ENCODE data around the gene KIF6. TPM values are rescaled to one million over a fixed set of nuclear protein-coding genes. Genes with fewer than 3 reads are reported as not detected.

The KIF6 gene
- total RNA-seq, 2 experiments from 2014 or later, result not detected

DNA sequence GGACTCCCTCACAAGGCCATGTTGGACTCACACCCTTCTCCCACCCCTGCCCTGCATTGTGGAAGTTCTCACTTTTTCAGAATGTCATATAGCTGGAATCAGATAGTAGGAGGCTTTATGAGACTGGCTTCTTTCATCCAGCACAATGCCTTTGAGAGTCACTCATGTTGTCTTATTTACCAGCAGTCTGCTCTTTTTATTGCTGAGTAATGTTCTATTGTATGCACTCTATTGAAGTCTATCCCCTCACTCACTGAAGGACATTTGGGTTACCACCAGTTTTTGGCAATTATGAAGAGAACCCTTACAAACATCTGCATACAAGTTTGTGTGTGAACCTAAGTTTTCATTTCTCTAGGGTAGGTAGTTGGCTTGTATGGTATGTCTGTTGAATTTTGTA lies 321.9 kb downstream of the KIF6 start:
- ChIA-PET CTCF (no interaction called here), POLR2A (no interaction called here)
- Mint-ChIP-seq H3K36me3 (ENCODE audit: low read depth) (no peaks in the 10 kb centered on the region), H3K4me3 (no peak overlapping the region), H3K27ac (no peak overlapping the region), H3K4me1 (ENCODE audit: low read depth) (peaks cover 5% of the 10 kb centered on the region), H3K9me3 (ENCODE audit: insufficient read depth) (no peaks in the 10 kb centered on the region), H3K27me3 (ENCODE audit: low read depth) (peaks cover 4% of the 10 kb centered on the region)
- ATAC-seq (no peak), DNase-seq (no peak)

DNA sequence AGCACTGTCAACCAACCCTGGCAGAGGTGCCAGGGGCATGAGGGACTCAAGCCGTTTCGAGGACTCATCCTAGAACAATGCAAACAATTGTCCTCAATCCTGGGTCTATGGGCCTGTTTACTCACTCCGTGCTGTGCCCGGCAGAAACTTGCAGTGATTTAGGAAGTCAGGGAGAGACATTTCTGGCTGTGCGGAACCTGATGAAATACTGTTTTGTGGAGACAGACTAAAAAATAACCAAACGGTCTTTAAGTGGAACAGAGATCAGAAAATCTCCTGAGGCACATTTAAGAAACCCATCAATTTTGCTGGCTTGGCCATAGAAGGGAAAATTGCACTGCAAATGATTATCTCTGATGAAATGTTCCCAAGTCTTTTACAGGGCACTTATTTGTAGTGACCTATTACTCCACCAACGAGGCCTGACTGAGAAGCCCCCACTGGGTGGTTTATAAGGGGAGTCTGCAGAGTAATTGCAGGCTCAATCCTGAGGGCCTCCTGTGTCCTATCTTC lies 322.9 kb downstream of the KIF6 start:
- CTCF ChIA-PET, result no interaction called here
- POLR2A ChIA-PET, result no interaction called here
- H3K4me1 Mint-ChIP-seq (ENCODE audit: low read depth), result peaks cover 5% of the 10 kb centered on the region
- H3K4me3 Mint-ChIP-seq, result no peak overlapping the region
- peaks cover 6% of the 10 kb centered on the region for H3K27me3 Mint-ChIP-seq (ENCODE audit: low read depth)
- no peak overlapping the region for H3K27ac Mint-ChIP-seq
- ATAC-seq (no peak), DNase-seq (no peak)
- H3K9me3 Mint-ChIP-seq (ENCODE audit: insufficient read depth), result no peaks in the 10 kb centered on the region
- no peaks in the 10 kb centered on the region for H3K36me3 Mint-ChIP-seq (ENCODE audit: low read depth)

DNA sequence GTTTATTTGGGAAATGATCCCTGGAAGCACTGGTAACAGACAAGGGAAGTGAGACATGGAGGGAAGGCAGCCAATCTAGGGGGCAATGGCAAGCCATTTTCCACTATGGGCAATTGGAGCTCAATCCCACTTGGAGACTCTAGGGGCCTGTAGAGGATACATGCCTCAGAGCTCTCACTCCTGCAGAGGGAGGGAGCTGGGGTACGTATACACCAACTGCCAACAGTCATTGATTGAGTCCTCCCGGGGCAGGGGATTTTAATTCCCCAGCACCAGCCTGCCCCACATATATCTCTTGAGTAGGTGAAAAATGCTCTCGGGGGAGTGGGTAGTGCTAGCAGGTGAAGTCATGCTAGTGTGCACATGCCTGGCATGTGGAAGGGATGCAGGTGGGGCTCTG lies 323.8 kb downstream of the KIF6 start:
- CTCF ChIA-PET, result no interaction called here
- POLR2A ChIA-PET, result no interaction called here

GRCh38 chr6:39400026-39400425 lies 325.2 kb downstream of the KIF6 start:
- DNase-seq (no peak), ATAC-seq (no peak)
- no peak overlapping the region for H3K27ac Mint-ChIP-seq
- peaks cover 2% of the 10 kb centered on the region for H3K27me3 Mint-ChIP-seq (ENCODE audit: low read depth)
- POLR2A ChIA-PET, result no interaction called here
- CTCF ChIA-PET, result no interaction called here
- H3K9me3 Mint-ChIP-seq (ENCODE audit: insufficient read depth), result no peaks in the 10 kb centered on the region
- H3K4me3 Mint-ChIP-seq, result no peak overlapping the region
- H3K36me3 Mint-ChIP-seq (ENCODE audit: low read depth), result no peaks in the 10 kb centered on the region
- no peaks in the 10 kb centered on the region for H3K4me1 Mint-ChIP-seq (ENCODE audit: low read depth)

More for the DNA sequence above, 323.8 kb downstream of the KIF6 start:
- Mint-ChIP-seq H3K36me3 (ENCODE audit: low read depth) (no peaks in the 10 kb centered on the region), H3K27me3 (ENCODE audit: low read depth) (peaks cover 4% of the 10 kb centered on the region), H3K27ac (no peak overlapping the region), H3K9me3 (ENCODE audit: insufficient read depth) (no peaks in the 10 kb centered on the region), H3K4me1 (ENCODE audit: low read depth) (peaks cover 3% of the 10 kb centered on the region), H3K4me3 (no peak overlapping the region)
- ATAC-seq (no peak), DNase-seq (no peak)

- no peak for DNase-seq
- Mint-ChIP-seq H3K27me3 (ENCODE audit: low read depth) (peaks cover 4% of the 10 kb centered on the region), H3K36me3 (ENCODE audit: low read depth) (no peaks in the 10 kb centered on the region), H3K9me3 (ENCODE audit: insufficient read depth) (no peaks in the 10 kb centered on the region), H3K4me3 (no peak overlapping the region), H3K4me1 (ENCODE audit: low read depth) (no peaks in the 10 kb centered on the region), H3K27ac (no peak overlapping the region)
- ChIA-PET POLR2A (no interaction called here), CTCF (no interaction called here)
- ATAC-seq, result no peak
These were observed 328.4 kb downstream of the KIF6 start for GRCh38 chr6:39396854-39397253.

DNA sequence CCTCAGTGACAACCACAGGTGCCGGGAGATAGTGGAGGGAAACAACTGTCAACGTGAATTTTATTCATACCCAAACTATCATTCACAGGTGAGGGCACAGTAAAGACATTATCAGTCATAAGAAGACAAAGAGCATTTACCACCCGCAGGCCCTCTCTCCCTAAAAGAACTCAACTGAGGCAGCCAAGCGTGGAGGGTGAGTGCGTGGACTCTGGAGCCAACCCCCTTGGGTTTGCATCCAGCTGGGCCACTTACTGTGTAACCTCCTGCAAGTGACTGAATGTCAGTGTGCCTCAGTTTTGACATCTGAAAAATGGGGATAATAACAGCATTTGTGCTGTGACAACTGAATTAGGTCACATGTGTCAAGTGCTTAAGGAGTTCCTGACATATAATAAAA lies 332.1 kb downstream of the KIF6 start:
- Mint-ChIP-seq H3K27ac (no peak overlapping the region), H3K4me1 (ENCODE audit: low read depth) (no peaks in the 10 kb centered on the region), H3K4me3 (no peak overlapping the region), H3K9me3 (ENCODE audit: insufficient read depth) (no peaks in the 10 kb centered on the region), H3K27me3 (ENCODE audit: low read depth) (peaks cover 4% of the 10 kb centered on the region), H3K36me3 (ENCODE audit: low read depth) (no peaks in the 10 kb centered on the region)
- DNase-seq (no peak), ATAC-seq (no peak)
- CTCF ChIA-PET, result no interaction called here
- POLR2A ChIA-PET, result no interaction called here

- Mint-ChIP-seq H3K4me1 (ENCODE audit: low read depth) (no peaks in the 10 kb centered on the region), H3K9me3 (ENCODE audit: insufficient read depth) (no peaks in the 10 kb centered on the region), H3K27ac (no peak overlapping the region), H3K27me3 (ENCODE audit: low read depth) (peaks cover 5% of the 10 kb centered on the region), H3K4me3 (no peak overlapping the region), H3K36me3 (ENCODE audit: low read depth) (no peaks in the 10 kb centered on the region)
- ChIA-PET POLR2A (no interaction called here), CTCF (no interaction called here)
- no peak for DNase-seq
- no peak for ATAC-seq
These were observed 334.0 kb downstream of the KIF6 start for GRCh38 chr6:39391182-39391581.

GRCh38 chr6:39389484-39389767 lies 335.8 kb downstream of the KIF6 start:
- Mint-ChIP-seq H3K27ac (no peak overlapping the region), H3K36me3 (ENCODE audit: low read depth) (no peaks in the 10 kb centered on the region), H3K27me3 (ENCODE audit: low read depth) (peaks cover 5% of the 10 kb centered on the region), H3K4me3 (no peak overlapping the region), H3K9me3 (ENCODE audit: insufficient read depth) (no peaks in the 10 kb centered on the region), H3K4me1 (ENCODE audit: low read depth) (no peaks in the 10 kb centered on the region)
- ChIA-PET POLR2A (no interaction called here), CTCF (no interaction called here)
- DNase-seq (no peak), ATAC-seq (no peak)

DNA sequence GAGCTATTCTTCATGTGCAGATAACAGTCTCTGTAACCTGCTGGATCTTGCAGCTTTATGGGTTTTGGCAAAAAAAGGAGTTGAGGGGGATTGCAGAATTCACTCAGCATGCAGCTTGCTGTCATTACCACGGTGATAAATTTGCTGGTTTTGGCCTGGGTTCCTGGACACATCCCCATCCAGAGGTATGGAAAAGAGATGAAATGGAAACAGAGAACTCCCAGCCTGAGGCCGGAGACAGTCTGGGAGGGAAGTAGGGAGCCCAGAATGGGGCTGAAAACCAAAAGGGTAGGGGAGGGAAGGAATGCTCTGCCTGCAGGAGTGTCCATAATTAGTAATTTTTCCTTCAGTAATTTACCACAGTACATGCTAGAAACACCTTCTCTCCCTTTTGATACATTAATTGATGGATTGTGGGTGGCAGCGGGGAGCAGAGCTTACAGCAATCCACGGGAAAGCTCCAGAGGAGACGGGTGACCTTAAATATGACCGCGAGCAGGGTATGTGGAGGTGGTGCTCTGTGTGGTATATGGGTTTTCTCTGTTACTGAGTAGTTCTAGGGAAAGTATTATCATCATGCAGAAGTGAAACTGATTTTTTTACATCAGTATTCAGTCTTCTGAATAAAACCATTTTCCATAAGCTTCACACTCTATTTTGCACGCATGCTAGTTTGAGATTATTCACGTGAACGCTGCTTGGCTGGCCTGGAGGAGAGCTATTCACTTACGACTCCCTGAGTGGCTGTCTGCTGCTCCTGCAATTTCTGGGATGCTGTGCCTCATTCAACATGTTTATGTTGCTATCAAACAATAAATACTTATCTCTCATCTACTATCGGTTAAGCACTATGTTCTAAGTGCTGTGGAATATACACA lies 336.4 kb downstream of the KIF6 start:
- DNase-seq (no peak), ATAC-seq (no peak)
- Mint-ChIP-seq H3K4me3 (no peak overlapping the region), H3K9me3 (ENCODE audit: insufficient read depth) (no peaks in the 10 kb centered on the region), H3K36me3 (ENCODE audit: low read depth) (no peaks in the 10 kb centered on the region), H3K4me1 (ENCODE audit: low read depth) (no peaks in the 10 kb centered on the region), H3K27me3 (ENCODE audit: low read depth) (peaks cover 5% of the 10 kb centered on the region), H3K27ac (no peak overlapping the region)
- CTCF ChIA-PET, result no interaction called here
- POLR2A ChIA-PET, result no interaction called here

GRCh38 chr6:39387785-39388184 lies 337.4 kb downstream of the KIF6 start:
- POLR2A ChIA-PET, result no interaction called here
- H3K27ac Mint-ChIP-seq, result no peak overlapping the region
- CTCF ChIA-PET, result no interaction called here

DNA sequence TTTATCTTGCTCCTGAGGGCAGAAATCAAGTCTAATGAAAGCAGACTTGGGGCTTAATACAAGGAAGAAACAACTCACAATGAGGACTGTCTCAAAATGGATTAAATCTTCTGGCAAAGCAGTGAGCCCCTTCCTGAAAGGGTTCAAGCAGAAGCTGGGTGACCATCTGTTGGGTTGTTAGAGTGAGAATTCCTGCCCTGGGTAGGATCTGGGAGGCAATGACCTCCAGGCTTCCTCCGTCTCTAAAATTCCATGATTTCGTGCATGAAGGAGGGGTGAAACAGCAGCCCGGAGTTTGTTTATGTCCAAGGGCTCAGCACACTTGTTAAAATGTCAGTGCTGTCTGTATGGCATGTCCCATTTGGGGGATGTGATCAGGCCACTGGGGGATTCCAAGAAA lies 338.7 kb downstream of the KIF6 start:
- ATAC-seq, result no peak
- no peaks in the 10 kb centered on the region for H3K36me3 Mint-ChIP-seq (ENCODE audit: low read depth)
- no peak overlapping the region for H3K4me3 Mint-ChIP-seq
- H3K27ac Mint-ChIP-seq, result no peak overlapping the region
- no peaks in the 10 kb centered on the region for H3K4me1 Mint-ChIP-seq (ENCODE audit: low read depth)
- CTCF ChIA-PET, result no interaction called here
- H3K27me3 Mint-ChIP-seq (ENCODE audit: low read depth), result peaks cover 8% of the 10 kb centered on the region
- no peak for DNase-seq
- H3K9me3 Mint-ChIP-seq (ENCODE audit: insufficient read depth), result no peaks in the 10 kb centered on the region
- POLR2A ChIA-PET, result no interaction called here

More at GRCh38 chr6:39387785-39388184, 337.4 kb downstream of the KIF6 start:
- H3K4me3 Mint-ChIP-seq, result no peak overlapping the region
- DNase-seq, result no peak
- no peaks in the 10 kb centered on the region for H3K9me3 Mint-ChIP-seq (ENCODE audit: insufficient read depth)
- peaks cover 6% of the 10 kb centered on the region for H3K27me3 Mint-ChIP-seq (ENCODE audit: low read depth)
- no peaks in the 10 kb centered on the region for H3K36me3 Mint-ChIP-seq (ENCODE audit: low read depth)
- ATAC-seq, result no peak
- no peaks in the 10 kb centered on the region for H3K4me1 Mint-ChIP-seq (ENCODE audit: low read depth)

DNA sequence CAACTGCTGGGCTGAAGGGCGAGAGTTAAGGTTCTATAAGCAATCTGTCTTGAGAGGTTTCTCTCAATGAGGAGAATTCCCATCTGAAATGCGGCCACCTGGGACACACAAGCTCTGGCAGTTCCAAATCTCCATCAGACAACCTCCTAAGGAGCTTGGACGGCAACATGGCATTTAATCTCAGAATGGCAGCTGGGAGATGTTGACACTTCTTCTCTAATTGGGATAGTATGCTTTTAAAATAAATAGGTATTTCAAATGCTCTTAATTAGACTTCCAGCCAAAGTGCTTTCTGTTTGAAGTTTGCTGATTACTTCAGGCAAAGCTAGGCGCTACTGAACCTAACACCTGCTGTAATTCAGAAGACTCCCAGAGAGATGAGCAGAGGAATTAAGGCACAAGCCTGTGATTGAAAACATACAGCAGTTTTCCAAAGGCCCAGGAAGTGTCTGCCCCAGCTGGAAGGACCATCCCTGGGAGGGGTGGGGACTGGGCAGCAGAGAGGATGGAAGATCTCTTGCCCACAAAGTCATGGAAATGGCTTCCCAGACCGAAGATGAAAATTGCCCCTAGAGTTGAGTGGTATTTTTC lies 343.6 kb downstream of the KIF6 start:
- no peaks in the 10 kb centered on the region for H3K9me3 Mint-ChIP-seq (ENCODE audit: insufficient read depth)
- ChIA-PET CTCF (no interaction called here), POLR2A (no interaction called here)
- no peak overlapping the region for H3K27ac Mint-ChIP-seq
- H3K36me3 Mint-ChIP-seq (ENCODE audit: low read depth), result no peaks in the 10 kb centered on the region
- peaks cover 5% of the 10 kb centered on the region for H3K27me3 Mint-ChIP-seq (ENCODE audit: low read depth)
- no peaks in the 10 kb centered on the region for H3K4me1 Mint-ChIP-seq (ENCODE audit: low read depth)
- H3K4me3 Mint-ChIP-seq, result no peak overlapping the region
- ATAC-seq (no peak), DNase-seq (no peak)

All from activated CD8-positive, alpha-beta T cell treated with anti-CD3 and anti-CD28 coated beads, Interleukin-2, amount 10 ng/mL, durations not matched to agents 7 days and 5 days (primary cell).